Measurements from ENCODE around the gene LMX1B.
"Not testable (repeated sequence)": the region's sequence is repeated elsewhere in the genome, so short reads cannot be mapped to it uniquely, and the experiment has no call there.

The LMX1B gene

DNA sequence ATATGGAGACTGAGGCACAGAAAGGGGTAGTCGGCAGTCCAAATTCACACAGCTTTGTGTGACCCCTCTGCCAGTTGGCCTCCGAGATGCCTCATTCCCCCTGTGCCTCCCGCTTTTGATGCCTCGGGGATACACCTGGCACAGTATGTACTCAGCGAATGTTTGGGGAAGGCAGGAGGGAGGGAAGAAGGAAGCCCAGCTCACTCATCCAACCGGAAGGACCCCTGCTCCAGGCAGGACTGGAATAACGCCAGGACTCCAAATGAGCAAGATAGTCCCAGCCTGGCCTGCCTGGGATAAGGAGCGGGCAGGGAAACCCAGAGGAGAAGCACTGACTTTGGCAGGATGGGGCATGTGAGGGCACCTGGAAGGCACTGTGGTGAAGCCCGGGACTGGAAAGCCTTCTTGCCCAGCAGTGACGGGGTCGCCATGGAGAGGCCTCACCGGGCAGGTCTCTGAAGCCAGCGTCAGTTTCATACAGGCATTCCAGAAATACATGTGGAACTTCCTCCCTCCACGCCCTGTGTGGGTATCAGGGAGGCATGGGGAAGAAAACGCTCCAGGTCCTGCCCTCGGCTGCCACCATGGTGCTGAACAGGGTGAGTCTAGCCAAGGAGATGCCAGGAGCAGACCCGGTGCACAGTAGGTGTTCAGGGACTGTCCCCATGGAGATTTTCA lies 20.3 kb downstream of the LMX1B start:
- no peak for DNase-seq (ENCODE audit: low read depth in 2 of 2)

DNA sequence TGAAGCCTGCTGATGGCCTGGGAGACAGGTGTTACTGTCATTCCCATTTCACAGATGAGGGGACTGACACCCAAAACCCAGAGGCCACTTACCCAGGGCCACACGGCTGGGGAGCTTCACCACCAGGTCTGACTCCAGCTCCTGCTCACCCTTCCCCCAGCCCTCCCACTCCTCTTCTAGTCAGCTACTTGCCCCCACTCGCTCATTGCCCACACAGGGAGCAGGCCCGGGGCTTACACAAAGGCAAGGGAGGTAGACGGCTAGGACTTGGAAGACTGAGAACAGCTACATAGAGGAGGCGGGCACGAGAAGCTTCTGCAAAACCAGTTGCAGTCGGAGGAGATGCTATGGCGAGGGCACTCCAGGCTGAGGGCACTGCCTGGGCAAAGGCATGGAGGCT lies 21.3 kb downstream of the LMX1B start:
- DNase-seq (ENCODE audit: low read depth in 2 of 2) = no peak

DNA sequence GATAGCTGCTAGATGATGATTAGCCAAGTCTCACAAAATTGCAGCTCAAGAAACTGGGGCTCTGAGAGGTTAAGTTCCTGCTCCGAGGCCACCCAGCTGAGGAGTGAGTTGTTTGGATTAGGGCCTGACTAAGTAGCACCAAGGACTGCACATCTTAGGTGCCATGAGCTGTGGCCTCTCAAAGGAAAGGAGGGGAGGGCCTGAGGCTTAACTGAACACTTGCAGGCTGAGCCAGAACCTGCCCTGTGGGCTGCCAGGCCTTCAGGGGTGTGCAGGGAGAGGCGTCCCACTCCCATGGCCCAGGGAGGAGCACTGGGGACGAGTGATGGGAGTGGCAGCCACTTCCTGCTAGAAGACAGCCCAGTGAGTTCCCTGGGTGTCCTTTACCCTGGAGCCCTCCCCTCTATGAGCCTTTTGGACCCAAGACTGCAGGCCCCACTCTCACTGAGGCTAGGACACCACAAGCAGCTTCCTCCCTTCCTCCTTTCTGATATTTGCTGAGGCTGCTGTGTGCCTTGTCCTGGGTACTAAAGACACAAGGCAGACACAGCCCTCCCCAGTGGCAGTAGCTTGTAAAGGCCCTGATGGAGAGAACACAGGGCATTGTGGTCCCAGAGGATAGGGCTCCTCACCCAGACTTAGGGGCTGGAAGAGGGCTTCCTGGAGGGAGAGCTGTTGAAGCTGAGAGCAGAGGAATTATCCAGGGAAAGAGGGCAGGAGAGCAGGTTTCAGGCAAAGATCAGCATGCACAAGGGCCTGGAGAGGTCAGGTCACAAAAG lies 22.1 kb downstream of the LMX1B start:
- DNase-seq (ENCODE audit: low read depth in 2 of 2) = no peak

DNA sequence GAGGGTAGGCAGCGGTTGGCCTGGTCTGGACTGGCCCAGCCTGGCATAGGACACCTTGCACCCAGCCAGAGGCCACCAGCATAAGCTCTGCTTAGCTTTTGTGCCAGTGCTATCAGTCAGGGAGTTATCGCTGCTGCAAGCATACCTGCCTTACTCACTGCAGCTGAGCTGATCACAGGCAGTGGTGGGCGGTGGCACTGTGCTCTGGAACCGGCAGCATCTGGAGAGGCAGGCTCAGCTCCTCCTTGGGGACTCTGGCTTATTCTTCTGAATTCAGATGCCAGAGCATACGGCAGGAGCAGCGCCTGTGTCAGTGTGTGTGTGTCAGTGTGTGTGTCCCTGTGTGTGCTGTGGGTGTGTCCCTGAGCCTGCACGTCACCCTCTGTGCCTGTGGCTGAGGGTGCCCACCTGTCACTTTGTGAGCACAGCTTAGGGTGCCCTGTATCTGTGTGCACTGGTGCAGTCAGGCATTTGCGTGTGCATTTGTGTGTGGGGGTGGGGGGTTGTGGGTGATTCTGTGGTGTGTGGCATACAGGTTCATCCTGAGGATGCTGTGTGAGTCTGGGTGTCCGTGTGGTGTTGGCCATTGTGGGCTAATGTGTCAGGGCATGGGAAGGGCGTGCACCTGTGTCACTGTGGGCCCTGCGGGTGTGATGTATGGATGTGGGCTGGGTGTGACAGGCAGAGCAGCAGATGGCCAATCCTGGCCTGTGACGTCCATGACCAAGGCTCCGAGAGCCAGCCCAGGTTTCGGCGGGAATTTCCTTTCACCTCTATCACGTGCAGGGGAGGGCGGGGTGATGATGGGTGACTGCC lies 23.5 kb downstream of the LMX1B start:
- DNase-seq (ENCODE audit: low read depth in 2 of 2) = peak; percentile 10 to 35

DNA sequence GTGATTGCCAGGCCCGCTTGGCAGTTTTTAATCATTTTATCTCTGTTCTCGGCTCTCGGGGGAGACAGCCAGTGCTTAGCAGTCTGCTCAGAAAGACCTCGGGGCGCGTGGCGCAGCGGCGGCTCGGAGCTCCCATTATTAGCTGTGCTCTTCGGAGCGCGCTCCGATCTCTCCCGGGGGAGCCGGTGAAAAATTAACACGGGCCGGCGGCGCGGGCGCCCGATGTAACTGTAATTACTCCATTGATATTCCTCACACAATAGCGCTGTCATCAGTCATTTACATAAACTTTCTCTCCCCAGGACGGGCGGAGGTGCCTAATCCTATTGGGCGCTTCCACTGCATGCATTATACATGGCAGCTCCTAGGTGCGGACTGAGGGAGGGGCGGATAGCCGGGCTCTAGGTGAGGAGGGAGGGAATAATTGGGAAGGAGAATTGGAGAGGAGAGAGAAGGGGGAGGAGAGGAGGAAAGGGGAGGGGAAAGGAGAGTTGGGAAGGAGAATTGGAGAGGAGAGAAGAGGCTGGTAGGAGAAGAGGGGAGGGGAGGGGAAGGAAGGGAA lies 24.9 kb downstream of the LMX1B start:
- DNase-seq (ENCODE audit: low read depth in 2 of 2) = no peak

DNA sequence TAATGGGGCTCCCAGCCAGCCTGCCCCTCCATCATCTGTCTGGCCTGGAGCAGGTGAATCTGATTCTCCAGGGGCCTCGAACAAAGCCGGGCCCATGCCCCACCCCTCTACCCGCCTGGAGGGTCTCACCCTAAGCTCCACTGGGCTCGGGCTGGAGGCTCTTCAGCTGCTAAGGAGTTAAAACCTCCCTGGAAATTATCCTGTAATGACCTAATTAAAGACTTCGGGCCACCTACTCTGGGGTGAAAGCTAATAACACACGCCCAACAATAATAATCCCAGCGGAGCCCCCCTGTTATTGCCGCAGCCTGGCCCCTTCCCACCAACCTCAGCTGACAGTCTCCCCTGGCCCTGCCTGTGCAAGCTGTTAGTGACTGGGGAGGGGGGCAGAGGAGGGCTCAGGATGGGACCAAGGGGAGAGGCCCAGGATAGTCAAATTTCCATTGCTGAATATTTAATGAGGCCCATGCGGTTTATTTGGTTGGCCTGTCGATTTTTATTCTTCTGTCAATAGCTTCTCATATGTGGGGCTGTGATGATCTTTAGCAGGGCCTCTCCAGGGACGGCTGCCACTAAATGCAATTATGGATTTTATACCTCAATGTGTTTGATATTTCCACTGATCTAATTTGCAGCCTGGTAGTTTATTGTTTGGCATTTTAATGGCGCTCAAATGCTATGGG lies 25.7 kb downstream of the LMX1B start:
- DNase-seq (ENCODE audit: low read depth in 2 of 2) = no peak

DNA sequence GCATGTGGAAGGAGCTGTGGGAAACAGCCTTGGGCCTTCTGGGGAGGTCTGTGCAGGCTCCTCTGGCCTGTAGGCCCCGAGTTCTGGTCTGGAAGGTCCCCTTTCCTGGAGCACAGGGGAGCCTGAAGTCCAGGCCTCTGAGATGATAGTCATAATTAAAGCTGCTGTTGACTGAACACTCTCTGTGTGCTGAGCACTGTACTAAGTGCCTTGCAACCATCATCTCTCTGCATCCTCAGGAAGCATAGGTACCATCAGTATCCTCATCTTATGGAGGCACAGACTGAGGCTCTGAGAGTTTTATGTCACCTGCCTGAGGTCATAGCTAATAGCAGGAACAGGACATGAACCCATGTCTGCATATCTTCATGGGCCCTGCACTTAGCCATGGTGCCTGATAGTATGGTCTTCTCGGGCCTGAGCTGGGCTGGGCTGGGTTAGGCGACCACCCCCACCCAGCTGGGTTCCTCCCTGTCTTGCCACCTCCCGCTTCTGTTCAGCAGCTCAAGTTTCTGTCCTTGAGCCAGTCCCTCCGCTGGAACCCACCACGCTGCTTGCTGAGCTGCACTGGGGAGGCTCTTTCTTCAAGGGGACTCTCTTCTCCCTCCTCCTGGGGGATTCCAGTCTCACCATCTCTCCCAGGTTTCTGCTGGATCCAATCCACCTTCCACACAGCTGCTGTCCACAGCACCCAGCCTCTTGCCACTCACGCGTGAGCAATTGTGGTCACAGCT lies 27.6 kb downstream of the LMX1B start:
- no peak for DNase-seq (ENCODE audit: low read depth in 2 of 2)

DNA sequence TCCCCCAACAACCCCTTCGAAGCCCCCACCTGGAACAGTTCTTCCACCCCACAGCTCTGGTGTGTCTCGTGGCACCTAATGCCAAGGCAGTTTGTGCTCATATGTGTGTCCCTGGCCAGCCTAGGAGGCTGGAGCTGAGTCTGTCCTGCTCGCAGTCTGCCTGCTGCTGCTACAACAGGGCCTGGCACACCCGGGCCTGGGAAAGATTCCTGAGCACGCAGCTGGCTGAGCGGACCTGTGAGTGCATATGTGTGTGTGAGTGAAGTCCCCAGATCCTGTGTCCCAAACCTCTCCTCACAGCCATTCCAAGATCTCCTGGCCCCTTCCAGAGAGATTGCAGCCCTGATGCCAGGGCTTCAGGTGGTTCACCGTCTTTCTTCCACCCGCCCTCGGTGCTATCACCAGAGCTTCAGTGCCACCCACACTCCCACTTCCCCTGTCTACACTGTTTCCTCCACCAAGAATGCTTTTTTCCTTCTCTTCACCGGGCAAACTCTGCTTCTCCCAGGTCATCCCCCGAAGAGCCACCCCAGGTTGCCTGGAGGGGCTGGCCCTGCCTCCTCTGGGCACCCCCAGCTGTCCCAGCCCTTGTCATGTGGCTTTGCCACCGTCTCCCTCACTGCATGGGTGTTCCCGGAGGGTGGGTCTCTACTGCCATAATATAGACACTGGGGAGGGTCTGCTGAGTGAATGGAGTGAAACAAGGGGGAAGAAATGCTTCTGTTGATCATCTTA lies 28.4 kb downstream of the LMX1B start:
- no peak for DNase-seq (ENCODE audit: low read depth in 2 of 2)

DNA sequence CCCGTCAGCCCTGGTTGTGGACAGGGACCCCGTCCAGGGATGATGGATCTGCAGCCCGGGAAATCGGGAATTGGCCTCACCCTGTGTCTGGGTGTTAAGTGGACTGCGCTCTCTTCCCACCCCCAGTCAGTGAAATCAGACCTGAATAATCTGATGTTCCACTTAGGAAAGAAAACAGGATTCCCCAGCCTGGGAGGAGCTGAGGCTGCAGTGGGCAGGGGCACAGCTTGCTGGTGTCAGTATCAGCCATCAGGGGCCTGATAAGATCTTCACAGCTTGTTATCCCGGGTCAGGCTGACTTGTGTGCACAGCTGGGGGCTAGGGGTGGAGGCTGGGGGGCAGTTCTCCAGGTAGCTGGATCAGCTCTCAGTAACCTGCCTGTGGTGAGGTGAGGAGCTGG lies 29.1 kb downstream of the LMX1B start:
- no peak for DNase-seq (ENCODE audit: low read depth in 2 of 2)

DNA sequence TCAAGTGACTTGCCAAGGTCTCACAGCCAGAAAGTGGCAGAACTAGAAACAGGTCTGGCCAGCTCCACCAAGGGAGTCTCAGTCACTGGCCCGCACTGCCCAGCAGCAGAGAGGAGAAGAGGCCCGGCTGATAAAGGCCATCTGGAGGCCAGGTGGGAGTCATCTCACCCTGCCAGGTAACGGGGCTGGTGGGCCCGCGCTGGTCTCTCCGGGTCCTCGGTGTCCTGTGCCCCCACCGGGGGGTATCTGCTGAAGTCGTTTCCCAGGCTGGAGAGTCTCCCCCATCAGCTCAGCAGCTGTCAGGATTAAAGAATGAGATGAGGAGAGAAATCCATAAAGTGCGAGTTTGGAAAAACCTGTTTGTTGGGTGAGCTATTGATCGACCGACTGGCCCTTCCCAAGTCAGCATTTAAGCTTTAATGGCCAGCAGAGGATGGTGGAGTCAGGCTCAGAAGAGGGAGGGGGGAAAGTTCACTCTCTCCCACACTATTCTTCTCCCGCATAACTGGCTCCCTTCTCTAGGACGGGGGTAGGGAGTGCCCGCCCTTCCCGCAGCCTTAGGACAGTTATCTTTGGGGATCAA lies 30.3 kb downstream of the LMX1B start:
- DNase-seq (ENCODE audit: low read depth in 2 of 2) = no peak

DNA sequence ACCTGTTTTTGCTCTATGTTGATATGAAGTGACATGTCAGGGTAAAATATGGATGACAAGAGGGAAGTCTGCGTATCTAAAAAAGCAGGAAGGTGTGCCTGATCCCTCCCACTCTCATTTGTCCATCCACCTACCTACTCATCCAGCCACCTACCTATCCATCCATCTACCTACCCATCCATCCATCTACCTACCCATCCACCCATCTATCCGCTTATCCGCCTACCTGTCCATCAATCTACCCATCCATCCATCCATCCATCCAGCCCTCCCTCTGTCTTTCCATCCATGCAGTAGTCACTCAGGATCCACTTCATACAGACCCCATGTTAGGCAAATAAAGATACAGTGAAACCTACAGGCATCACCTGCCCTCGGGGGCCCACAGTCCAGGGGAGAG lies 32.4 kb downstream of the LMX1B start:
- no peak for DNase-seq (ENCODE audit: low read depth in 2 of 2)

DNA sequence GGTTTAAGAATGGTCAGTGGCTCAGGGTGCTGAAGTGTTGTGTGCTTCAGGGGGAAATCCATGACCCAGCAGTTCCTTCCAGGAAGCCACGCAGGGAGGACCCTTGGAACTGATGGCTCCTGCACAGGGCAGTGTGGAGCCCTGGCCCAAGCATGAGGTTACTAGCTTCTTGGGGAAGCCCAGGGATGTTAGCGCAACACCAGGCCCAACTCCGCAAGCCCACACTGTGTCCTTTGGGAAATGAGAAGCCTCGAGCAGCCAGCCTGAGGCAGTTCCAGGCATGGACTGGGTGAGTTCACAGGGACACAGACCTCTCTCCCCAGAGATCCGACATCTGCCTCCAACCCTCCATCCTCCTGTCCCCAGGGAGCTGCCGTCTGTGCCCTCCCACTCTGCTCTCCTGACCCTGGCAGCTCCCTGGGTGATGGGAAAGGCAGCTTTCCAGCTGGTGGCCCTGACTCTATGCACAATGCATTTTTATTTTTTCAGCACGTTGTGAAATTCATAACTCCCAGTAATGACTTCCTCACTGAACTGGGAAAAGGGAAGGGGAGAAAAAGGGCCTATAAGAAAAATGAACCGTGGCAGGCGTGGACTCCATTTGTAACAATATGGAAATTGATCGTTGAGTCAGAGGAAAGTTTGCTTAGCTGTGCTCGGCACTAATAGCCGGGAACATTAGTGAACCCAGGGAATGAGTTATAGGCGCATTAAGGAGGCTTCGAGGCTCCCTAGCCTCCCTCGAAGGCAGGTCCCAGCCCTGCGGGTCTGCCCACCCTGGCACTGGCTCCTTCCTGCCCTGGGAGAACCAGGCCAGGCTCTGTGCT lies 34.1 kb downstream of the LMX1B start:
- DNase-seq (ENCODE audit: low read depth in 2 of 2) = no peak

DNA sequence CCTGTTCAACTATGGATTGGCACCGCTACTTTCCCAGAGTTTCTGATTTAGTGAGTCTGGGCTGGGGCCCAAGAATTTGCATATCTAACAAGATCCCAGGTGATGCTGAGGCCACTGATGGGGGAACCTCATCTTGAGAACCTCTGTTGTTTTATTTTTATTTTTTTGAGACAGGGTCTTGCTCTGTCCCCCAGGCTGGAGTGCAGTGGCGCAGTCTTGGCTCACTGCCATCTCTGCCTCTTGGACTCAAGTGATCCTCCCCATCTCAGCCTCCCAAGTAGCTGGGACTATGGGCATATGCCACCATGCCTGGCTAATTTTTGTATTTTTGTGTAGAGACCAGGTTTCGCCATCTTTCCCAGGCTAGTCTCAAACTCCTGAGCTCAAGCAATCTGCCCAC lies 35.7 kb downstream of the LMX1B start:
- no peak for DNase-seq (ENCODE audit: low read depth in 2 of 2)

DNA sequence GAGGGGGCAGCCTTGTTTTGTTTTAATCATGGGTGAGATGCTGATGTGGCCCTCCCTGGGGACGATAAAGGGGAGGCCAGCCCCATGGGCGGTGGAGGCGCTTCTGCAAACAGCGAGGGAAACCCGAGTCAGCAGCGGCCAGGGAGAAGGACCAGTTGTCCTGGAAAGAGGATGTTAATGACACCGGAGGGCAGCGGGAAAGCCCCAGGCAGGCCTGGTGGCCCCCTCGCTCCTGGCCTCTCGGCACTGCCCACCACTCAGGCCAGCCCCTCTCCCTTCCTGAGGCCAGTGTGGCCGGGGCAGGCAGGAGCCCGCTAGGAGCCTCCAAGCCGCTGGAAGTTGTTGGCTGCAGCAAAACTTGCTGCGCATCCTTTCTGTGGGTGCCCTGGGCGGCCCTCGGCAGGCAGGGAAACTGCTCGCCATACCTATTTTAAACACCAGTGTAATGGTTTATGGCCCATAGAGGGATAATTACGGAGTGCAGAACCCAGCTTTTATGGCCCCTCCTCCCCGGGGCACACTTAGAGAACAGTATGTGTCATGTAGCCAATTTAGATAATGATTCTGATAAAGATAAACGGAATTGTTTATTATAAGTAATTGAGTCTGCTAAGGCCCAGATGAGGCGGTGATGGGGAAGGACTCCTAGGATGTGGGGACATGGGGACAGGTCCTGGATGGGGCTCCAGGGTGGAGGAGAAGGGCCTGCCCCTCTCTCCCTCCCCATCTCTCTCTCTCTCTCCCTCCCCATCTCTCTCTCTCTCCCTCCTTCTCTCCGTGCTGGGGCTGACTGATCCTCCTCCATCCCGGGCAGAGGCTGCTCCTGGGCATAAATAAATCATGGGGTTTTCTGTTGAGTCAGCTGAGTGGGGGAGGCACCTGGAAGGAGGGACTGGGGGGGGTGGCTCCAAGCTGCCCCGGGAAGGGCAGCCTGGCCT lies 36.9 kb downstream of the LMX1B start:
- DNase-seq (ENCODE audit: low read depth in 2 of 2) = no peak

DNA sequence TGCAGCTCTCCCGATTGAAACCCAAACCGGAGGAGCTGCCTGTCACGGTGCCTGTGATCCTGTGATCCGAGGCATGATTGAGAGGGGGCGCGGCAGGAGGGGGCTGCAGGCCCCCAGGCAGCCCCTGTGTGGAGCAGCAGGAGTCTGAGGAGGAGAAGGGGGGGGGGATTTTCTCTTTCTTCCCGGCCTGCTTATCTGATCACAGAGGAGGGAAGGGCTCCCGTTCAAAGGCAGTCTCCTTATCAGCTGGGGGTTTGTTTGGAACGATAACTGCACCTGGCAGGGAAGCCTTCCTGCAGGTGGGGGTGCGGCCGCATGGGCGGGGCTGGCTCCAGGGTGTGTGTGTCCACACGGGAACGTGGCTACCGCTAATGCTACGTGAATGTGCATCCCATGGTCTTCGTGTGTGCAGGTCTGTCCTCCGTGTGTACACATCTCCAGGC lies 38.4 kb downstream of the LMX1B start:
- no peak for DNase-seq (ENCODE audit: low read depth in 2 of 2)

DNA sequence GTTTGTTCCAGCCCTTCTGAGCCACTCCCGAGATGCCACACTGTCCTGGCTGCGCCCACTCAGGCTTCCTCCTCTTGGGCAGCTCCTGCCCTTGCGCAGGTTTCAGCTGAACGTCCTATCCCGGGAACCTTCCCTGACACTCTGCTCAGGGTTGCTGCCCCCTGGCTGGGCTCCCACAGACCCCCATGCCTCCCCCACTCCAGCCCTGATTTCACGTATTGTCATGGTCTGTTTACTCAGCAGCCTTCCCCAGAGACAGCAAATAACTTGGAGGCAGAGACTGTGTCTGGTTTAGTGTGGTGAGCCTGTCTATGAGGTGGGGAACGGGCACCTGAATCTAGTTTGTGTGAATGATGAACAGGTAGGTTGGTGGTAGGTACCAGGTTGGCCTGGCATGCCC lies 40.4 kb downstream of the LMX1B start:
- no peak for DNase-seq (ENCODE audit: low read depth in 2 of 2)

DNA sequence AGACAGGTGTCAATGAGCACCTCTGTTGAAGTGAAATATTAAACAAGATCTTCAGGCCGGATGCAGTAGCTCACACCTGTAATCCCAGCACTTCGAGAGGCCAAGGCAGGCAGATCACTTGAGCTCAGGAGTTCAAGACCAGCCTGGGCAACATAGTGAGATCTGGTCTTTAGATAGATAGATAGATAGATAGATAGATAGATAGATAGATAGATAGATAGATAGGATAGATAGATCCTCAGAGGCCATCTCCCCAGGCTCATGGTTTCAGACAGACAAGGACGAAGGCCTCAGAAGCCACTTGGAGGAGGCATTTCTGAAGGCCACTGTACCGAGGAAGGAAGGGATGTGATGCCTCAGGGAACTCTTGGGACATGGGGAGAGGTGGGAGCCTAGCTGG lies 42.5 kb downstream of the LMX1B start:
- DNase-seq (ENCODE audit: low read depth in 2 of 2) = not testable (repeated sequence)

Data from stimulated activated CD8-positive, alpha-beta memory T cell treated with anti-CD3 and anti-CD28 coated beads, Interleukin-15, amount 100 ng/mL, for 4 hours (primary cell).